HG03196 (cell line): Measurements from ENCODE around the gene TPRG1.

ENCODE experiments used
- ATAC-seq: cut with Tn5 transposase; IDR thresholded peaks from one replicate; pipeline ENCODE4 v1.9.1; 2021; ENCODE audit not compliant: unreplicated experiment

TPRG1 gene

DNA sequence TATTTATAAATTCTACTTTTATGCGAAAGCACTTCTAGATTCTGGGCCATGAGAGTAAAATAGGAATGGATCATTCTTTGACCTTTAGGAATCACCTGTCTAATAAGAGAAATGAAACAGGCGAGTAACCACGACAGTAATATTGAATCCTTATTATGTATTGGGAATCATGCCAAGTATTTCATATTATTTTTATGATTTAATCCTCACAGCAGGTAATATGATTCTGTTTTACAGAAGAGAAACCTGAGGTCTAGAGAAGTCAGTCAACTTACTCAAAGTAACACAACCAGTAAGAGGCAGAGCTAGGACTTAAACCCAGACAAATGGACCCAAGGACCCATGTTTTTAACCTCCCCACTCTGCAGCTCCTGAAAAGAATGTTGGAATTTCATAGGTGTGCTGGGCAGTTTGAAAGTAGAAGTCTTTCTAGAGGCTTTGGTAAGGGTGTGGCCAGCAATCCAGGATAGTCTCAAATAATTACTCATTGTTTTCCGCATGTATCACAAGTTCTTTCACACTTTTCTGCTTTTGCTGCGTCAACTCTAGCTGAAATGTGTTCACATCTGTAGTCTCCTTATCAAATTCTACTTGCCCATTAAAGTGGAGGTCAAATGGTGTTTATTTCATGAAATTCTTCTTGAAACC lies 181.7 kb downstream of the TPRG1 start:
- ATAC-seq = no peak

DNA sequence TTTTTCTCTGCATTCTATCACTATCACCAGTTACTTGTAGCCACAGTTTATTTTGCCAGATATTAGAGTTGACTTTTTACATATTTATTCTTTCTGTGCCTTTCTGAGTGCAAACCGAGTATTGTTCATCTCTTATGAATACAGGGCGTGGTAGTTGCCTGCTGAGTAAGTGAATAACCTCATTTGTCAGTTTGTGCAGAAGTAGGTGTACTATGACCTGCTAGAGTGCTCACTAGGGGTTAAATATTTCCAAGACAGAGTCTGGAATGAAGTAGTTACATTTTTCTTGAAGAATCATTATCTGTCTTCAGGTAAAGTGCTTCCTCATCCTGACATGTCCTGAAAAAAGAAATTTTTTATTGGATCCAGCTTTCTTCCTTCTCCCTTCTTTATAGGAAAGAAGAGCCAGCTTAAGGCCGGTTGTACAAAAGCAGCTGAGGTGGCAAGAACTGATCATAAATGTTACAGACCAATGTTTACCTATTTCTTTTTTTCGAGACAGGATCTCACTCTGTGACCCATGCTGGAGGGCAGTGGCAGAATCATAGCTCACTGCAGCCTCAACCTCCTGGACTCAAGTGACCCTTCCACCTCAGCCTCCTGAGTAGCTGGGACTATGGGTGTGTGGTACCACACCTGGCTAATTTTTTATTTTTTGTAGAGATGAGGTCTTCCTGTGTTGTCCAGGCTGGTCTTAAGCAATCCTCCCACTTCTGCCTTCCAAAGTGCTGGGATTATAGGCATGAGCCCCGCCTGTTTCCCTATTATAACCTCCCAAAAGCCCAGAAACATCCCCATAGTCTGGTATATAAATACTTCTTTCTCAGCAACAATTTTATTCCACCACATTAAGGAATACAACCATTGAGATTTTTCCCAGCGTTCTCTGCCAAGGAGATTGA lies 182.5 kb downstream of the TPRG1 start:
- ATAC-seq = no peak

DNA sequence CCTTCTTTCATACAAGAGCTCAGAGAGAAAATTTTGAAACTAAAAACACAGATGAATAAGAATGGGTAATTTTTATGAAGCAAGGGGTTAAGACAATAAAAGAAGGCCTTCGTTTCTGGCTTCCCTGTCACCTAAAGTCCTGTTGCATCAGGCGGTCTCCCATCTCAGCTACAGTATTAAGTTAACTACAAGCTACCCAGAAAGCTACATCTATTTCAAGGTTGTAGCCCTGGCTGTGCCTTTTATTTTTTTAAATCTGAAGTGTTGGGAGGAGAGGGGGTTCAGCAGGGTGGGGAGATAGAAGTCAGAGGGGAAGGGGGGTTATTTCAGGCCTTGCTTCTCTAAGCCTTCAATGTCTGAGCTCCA lies 183.3 kb downstream of the TPRG1 start:
- ATAC-seq = no peak

GRCh38 chr3:189355481-189356201 lies 183.9 kb downstream of the TPRG1 start:
- ATAC-seq = no peak

- no peak for ATAC-seq
Observed at GRCh38 chr3:189360291-189360690, 188.5 kb downstream of the TPRG1 start.

- no peak for ATAC-seq
Observed at GRCh38 chr3:189361103-189361835, 189.5 kb downstream of the TPRG1 start.

GRCh38 chr3:189363590-189364255 lies 192.0 kb downstream of the TPRG1 start:
- no peak for ATAC-seq

GRCh38 chr3:189365609-189366564 lies 194.1 kb downstream of the TPRG1 start:
- ATAC-seq = no peak

GRCh38 chr3:189368384-189368783 lies 196.6 kb downstream of the TPRG1 start:
- ATAC-seq = no peak

GRCh38 chr3:189369636-189370035 lies 197.9 kb downstream of the TPRG1 start:
- no peak for ATAC-seq

DNA sequence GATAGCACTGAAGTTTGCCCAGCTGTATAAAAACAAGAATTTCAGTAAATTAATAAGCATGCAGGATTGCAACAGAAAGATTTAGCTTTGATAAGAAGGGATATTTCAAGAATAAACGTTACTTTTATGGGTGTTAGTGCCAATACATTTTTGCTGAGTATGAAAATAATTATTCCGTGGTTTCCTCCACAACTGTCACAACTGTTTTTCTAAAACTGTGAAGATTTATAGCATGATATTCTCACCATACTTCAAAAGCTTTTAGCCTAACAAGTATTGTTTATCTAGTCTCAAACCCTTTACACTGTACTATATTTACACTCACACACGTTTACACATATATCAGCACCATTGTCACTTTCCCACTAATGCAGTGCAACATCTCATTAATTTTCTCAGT lies 200.5 kb downstream of the TPRG1 start:
- no peak for ATAC-seq
